ENCODE measurements around the gene STAM.
A peak's percentile ranks its signal among the peaks of the same experiment; 100 is the strongest.
"Not testable (repeated sequence)": the region's sequence is repeated elsewhere in the genome, so short reads cannot be mapped to it uniquely, and the experiment has no call there.

The STAM gene

DNA sequence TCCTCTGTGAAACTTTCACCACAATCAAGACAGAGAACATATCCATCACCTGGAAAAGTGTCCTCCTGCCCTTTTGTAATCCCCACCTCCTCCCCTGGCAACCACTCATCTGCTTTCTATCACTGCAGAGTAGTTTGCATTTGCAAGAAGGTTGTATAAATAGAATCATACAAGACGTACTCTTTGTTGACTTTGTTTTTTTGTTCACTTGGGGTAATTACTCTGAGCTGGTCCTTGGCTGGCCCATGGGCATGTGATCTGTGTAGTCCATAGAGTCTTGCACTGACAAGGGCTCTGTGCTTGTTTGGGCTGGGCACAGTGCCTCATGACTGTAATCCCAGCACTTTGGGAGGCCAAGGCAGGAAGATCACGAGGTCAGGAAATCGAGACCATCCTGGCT is 19.0 kb upstream of the STAM start:
- no peak for DNase-seq (ENCODE audit: low spot score)
- TF ChIP-seq, protein P1, sequence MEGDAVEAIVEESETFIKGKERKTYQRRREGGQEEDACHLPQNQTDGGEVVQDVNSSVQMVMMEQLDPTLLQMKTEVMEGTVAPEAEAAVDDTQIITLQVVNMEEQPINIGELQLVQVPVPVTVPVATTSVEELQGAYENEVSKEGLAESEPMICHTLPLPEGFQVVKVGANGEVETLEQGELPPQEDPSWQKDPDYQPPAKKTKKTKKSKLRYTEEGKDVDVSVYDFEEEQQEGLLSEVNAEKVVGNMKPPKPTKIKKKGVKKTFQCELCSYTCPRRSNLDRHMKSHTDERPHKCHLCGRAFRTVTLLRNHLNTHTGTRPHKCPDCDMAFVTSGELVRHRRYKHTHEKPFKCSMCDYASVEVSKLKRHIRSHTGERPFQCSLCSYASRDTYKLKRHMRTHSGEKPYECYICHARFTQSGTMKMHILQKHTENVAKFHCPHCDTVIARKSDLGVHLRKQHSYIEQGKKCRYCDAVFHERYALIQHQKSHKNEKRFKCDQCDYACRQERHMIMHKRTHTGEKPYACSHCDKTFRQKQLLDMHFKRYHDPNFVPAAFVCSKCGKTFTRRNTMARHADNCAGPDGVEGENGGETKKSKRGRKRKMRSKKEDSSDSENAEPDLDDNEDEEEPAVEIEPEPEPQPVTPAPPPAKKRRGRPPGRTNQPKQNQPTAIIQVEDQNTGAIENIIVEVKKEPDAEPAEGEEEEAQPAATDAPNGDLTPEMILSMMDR (IDR thresholded peaks at IDR 0.05; ENCODE audit: extremely low read depth, insufficient read depth, missing control alignments) = no peak
- in situ Hi-C loops (cut with MboI; ENCODE audit: low pct_unique_long_range_greater_than_20kb, low sequenced_read_pairs, unreplicated experiment) = loop anchor here (25.0 kb wide), 2 partner anchors 487 to 612 kb away; no protein-coding TSS in a partner anchor

DNA sequence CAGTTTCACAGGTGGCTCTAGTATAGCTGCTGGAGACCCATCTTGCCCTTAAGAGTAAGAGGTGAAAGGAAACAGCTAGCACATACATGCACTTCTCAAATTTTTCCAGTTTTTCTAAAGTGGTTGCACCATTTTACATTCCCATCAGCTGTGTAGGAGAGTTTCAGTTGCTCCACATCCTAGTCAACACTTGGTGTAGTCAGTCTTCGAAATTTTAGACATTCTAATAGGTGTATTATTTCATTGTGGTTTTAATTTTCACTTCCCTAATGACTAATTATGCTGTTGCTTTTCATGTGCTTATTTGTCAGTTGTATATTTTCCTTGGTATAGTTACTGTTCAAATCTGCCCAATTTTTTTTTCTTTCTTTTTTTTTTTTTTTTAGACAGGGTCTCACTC is 17.3 kb upstream of the STAM start:
- TF ChIP-seq, protein P1 (IDR thresholded peaks at IDR 0.05; ENCODE audit: extremely low read depth, insufficient read depth, missing control alignments) = no peak
- in situ Hi-C loops (cut with MboI; ENCODE audit: low pct_unique_long_range_greater_than_20kb, low sequenced_read_pairs, unreplicated experiment) = no loop called here
- no peak for DNase-seq (ENCODE audit: low spot score)

DNA sequence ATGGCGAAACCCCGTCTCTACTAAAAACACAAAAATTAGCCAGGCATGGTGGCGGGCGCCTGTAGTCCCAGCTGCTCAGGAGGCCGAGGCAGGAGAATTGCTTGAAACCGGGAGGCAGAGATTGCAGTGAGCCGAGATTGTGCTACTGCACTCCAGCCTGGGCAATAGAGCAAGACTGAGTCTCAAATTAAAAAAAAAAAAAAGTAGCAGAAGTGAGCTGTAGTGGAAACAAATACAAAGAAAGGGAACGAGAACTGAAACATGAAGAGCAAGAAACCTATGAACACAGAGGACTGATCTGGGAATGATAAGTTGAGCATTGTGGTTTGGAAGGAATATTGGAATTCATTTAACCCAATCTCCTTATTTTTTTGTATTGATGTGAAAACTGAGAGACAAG is 11.4 kb upstream of the STAM start:
- in situ Hi-C loops (cut with MboI; ENCODE audit: low pct_unique_long_range_greater_than_20kb, low sequenced_read_pairs, unreplicated experiment); DNase-seq (ENCODE audit: low spot score): not testable (repeated sequence)

DNA sequence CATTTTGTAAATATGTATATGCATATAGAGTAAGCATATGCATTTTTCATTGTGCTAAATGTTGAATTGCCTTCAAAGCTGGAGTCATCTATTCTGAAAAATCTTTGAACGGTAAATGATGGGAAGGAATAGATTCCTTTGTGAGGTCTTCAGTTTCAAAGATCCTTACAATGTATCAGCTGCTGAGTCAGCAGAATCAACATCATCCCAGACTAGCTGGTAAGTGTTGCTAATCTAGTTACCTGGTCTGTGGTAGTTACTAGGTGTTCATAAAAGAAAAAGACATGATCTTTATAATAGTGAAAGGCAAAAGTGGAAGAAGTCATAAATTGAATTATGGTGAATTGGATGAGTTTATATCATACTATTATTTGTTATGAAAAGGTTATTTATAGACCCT is 10.6 kb upstream of the STAM start:
- DNase-seq (ENCODE audit: low spot score) = no peak
- in situ Hi-C loops (cut with MboI; ENCODE audit: low pct_unique_long_range_greater_than_20kb, low sequenced_read_pairs, unreplicated experiment) = no loop called here
- TF ChIP-seq, protein P1 (IDR thresholded peaks at IDR 0.05; ENCODE audit: extremely low read depth, insufficient read depth, missing control alignments) = no peak

DNA sequence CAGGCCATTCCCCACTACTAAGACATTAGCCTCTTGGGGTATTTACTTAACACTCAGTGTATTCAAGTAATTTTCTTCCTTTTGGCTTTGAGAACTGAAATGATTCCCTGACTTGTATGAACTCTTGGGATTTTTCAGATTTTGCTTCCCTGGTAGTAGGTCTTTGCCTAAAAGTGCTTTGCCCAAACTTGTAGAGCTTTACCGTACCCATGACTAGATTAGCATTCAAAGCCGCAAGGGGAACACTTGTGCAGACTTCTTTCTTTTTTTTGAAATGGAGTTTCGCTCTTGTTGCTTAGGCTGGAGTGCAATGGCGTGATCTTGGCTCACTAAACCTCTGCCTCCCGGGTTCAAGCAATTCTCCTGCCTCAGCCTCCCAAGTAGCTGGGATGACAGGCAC is 6.1 kb upstream of the STAM start:
- in situ Hi-C loops (cut with MboI; ENCODE audit: low pct_unique_long_range_greater_than_20kb, low sequenced_read_pairs, unreplicated experiment) = no loop called here
- TF ChIP-seq, protein P1 (IDR thresholded peaks at IDR 0.05; ENCODE audit: extremely low read depth, insufficient read depth, missing control alignments) = no peak
- DNase-seq (ENCODE audit: low spot score) = no peak

DNA sequence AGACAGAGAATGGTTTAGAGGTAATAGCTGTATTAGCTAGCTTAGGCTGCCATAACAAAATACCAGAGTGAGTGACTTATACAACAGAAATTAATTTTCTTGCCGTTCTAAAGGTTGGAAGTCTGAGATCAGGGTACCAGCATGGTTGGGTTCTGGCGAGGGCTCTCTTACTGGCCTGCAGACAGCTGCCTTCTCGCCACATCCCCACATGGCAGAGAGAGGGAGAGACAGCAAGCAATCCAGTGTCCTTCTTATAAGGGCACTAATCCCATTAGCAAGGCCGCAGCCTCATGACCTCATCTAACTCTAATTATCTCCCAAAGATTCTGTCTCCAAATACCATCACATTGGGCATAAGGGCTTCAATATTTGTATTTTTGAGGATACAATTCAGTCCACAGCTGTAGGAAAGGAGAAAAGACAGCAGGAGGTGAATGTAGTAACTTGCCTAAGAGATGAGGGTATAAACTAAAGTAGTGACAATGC is 3.6 kb upstream of the STAM start:
- TF ChIP-seq, protein P1 (IDR thresholded peaks at IDR 0.05; ENCODE audit: extremely low read depth, insufficient read depth, missing control alignments) = no peak
- in situ Hi-C loops (cut with MboI; ENCODE audit: low pct_unique_long_range_greater_than_20kb, low sequenced_read_pairs, unreplicated experiment) = no loop called here
- DNase-seq (ENCODE audit: low spot score) = no peak

DNA sequence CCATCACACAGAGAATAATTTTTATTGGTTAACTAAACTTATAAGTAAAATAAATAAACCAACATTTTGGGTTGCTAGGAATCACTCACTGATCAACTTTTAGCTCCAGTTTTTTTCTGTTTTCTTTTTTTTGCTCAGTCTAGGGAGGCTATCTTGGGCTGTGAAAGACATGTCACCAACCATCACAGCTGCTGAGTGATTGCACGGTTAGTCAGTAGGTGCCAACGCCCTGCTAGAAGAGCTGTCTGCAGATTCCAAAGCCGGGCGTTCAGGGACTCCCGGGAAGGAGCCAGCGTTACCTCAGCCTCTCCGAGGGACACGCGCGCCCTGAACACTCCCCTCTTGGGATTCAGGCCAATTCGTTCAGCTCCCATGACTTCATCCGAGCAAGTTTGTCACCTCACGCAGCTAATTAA is 604 bp upstream of the STAM start:
- peak; percentile 40 for DNase-seq (ENCODE audit: low spot score)
- in situ Hi-C loops (cut with MboI; ENCODE audit: low pct_unique_long_range_greater_than_20kb, low sequenced_read_pairs, unreplicated experiment) = no loop called here
- TF ChIP-seq, protein P1 (IDR thresholded peaks at IDR 0.05; ENCODE audit: extremely low read depth, insufficient read depth, missing control alignments) = no peak
